Measurements from ENCODE around the gene SH2D4B.

Gene SH2D4B

GRCh38 chr10:80647173-80647833, 109.6 kb downstream of the SH2D4B start:
- no peak for DNase-seq (ENCODE audit: low read depth, low spot score)
- H3K4me1 ChIP-seq (ENCODE audit: insufficient read depth, insufficient read length), result no peaks in the 10 kb centered on the region
- no peak overlapping the region for H3K9ac ChIP-seq (ENCODE audit: insufficient read length, low read depth)
- no peak overlapping the region for H3K4me3 ChIP-seq (ENCODE audit: insufficient read length, low read depth)
- TF ChIP-seq YY1 (IDR thresholded peaks at IDR 0.05; ENCODE audit: insufficient read depth, insufficient read length), result no peak
- H3K9me3 ChIP-seq (ENCODE audit: insufficient read depth, low read length), result no peaks in the 10 kb centered on the region
- H3K36me3 ChIP-seq (ENCODE audit: insufficient read depth, insufficient read length, low read length), result no peaks in the 10 kb centered on the region
- H3K27me3 ChIP-seq (ENCODE audit: insufficient read depth, insufficient read length), result no peaks in the 10 kb centered on the region

DNA sequence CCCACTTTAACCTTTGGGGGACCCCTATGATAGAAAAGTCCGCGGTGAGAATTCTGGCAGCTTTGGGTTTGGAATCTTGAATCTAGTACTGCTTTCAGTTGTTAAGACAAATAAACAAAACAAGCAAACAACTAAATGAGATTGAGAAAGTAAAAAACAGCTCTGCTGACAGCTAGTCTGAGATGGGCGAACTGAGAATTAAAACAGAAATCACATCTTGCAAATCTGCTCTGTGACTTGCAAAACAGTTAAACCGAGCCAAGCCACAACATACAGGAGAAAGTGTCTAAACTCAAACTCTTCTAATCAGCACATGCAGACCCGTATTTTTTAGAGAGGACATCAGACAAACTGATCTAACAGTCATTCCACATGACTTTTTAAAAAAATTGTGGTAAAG, 110.4 kb downstream of the SH2D4B start:
- H3K4me1 ChIP-seq (ENCODE audit: insufficient read depth, insufficient read length), result no peaks in the 10 kb centered on the region
- TF ChIP-seq YY1 (IDR thresholded peaks at IDR 0.05; ENCODE audit: insufficient read depth, insufficient read length), result no peak
- TF ChIP-seq SUZ12 (IDR thresholded peaks at IDR 0.05; ENCODE audit: extremely low read depth, insufficient read depth, insufficient read length), result no peak
- no peak for TF ChIP-seq ZNF274 (IDR thresholded peaks at IDR 0.05; ENCODE audit: low read depth, low read length)
- no peaks in the 10 kb centered on the region for H3K27me3 ChIP-seq (ENCODE audit: insufficient read depth, insufficient read length)

DNA sequence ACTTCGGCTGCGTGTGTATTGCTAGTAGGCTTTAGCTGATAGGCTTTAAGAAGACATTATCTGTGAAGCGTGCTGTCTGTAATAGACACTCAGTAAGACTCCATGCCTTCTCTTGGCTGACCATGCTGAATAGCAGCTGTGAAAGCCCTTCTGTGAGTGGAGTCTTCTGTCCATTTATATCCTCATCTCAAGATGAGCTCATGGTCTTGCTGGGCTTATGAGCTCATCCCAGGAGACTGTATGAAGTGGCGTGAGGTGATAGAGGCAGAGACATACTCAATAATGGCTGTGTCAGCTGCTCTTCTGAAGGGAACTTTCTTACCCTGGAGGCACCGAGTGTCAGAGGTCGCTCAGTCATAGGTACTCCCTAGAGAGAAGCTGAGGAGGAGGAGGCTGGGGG, 111.5 kb downstream of the SH2D4B start:
- H3K4me3 ChIP-seq (ENCODE audit: insufficient read length, low read depth), result no peak overlapping the region
- H3K4me1 ChIP-seq (ENCODE audit: insufficient read depth, insufficient read length), result no peaks in the 10 kb centered on the region
- TF ChIP-seq SUZ12 (IDR thresholded peaks at IDR 0.05; ENCODE audit: extremely low read depth, insufficient read depth, insufficient read length) (no peak), ZNF274 (IDR thresholded peaks at IDR 0.05; ENCODE audit: low read depth, low read length) (no peak), YY1 (IDR thresholded peaks at IDR 0.05; ENCODE audit: insufficient read depth, insufficient read length) (no peak)
- H3K27me3 ChIP-seq (ENCODE audit: insufficient read depth, insufficient read length), result no peaks in the 10 kb centered on the region
- peaks cover 6% of the 10 kb centered on the region; the same call in 1 of the 2 replicates for H3K9me3 ChIP-seq (ENCODE audit: insufficient read depth, low read length)
- H3K36me3 ChIP-seq (ENCODE audit: insufficient read depth, insufficient read length, low read length), result no peaks in the 10 kb centered on the region
- no peak overlapping the region for H3K9ac ChIP-seq (ENCODE audit: insufficient read length, low read depth)
- no peak for DNase-seq (ENCODE audit: low read depth, low spot score)

More for the DNA sequence above, 110.4 kb downstream of the SH2D4B start:
- Histone ChIP-seq H3K36me3 (ENCODE audit: insufficient read depth, insufficient read length, low read length) (no peaks in the 10 kb centered on the region), H3K9me3 (ENCODE audit: insufficient read depth, low read length) (no peaks in the 10 kb centered on the region), H3K4me3 (ENCODE audit: insufficient read length, low read depth) (no peak overlapping the region), H3K9ac (ENCODE audit: insufficient read length, low read depth) (no peak overlapping the region)
- no peak for DNase-seq (ENCODE audit: low read depth, low spot score)

DNA sequence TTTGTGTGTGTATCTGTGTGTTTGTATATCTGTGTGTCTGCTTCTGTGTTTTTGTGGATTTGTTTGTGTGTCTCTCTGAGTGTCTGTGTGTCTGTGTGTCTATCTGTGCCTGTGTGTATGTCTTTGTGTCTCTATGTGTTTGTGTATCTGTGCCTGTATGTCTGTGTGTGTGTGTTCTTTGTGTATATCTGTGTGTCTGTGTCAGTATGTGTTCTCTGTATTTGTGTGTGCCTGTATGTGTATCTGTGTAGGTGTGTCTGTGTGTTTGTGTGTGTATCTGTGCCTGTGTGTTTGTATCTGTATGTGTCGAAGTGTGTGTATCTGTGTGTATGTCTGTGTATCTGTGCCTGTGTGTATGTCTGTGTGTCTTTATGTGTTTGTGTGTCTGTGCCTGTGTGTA, 118.2 kb downstream of the SH2D4B start:
- DNase-seq (ENCODE audit: low read depth, low spot score), result no peak
- no peaks in the 10 kb centered on the region for H3K4me1 ChIP-seq (ENCODE audit: insufficient read depth, insufficient read length)
- peak; percentile 80 for TF ChIP-seq ZNF274 (IDR thresholded peaks at IDR 0.05; ENCODE audit: low read depth, low read length)
- TF ChIP-seq SUZ12 (IDR thresholded peaks at IDR 0.05; ENCODE audit: extremely low read depth, insufficient read depth, insufficient read length), result no peak
- TF ChIP-seq YY1 (IDR thresholded peaks at IDR 0.05; ENCODE audit: insufficient read depth, insufficient read length), result no peak
- H3K27me3 ChIP-seq (ENCODE audit: insufficient read depth, insufficient read length), result no peaks in the 10 kb centered on the region
- peaks cover 37% of the 10 kb centered on the region for H3K9me3 ChIP-seq (ENCODE audit: insufficient read depth, low read length)
- H3K36me3 ChIP-seq (ENCODE audit: insufficient read depth, insufficient read length, low read length), result no peaks in the 10 kb centered on the region
- no peak overlapping the region for H3K4me3 ChIP-seq (ENCODE audit: insufficient read length, low read depth)
- no peak overlapping the region for H3K9ac ChIP-seq (ENCODE audit: insufficient read length, low read depth)

DNA sequence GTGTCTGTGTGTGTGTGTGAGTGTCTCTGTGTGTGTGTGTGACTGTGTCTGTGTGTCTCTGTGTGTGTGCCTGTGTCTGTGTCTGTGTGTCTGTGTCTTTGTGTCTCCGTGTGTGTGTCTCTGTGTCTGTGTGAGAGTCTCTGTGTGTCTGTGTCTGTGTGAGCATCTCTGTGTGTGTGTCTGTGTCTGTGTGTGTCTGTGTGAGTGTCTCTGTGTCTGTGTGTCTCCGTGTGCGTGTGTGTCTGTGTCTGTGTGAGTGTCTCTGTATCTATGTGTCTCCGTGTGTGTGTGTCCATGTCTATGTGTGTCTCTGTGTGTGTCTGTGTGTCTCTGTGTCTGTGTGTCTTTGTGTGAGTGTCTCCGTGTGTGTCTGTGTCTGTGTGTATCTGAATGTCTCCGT, 120.4 kb downstream of the SH2D4B start:
- no peaks in the 10 kb centered on the region for H3K27me3 ChIP-seq (ENCODE audit: insufficient read depth, insufficient read length)
- H3K9me3 ChIP-seq (ENCODE audit: insufficient read depth, low read length), result peaks cover 37% of the 10 kb centered on the region
- TF ChIP-seq SUZ12 (IDR thresholded peaks at IDR 0.05; ENCODE audit: extremely low read depth, insufficient read depth, insufficient read length), result no peak
- H3K4me1 ChIP-seq (ENCODE audit: insufficient read depth, insufficient read length), result no peaks in the 10 kb centered on the region
- H3K9ac ChIP-seq (ENCODE audit: insufficient read length, low read depth), result no peak overlapping the region
- no peaks in the 10 kb centered on the region for H3K36me3 ChIP-seq (ENCODE audit: insufficient read depth, insufficient read length, low read length)
- H3K4me3 ChIP-seq (ENCODE audit: insufficient read length, low read depth), result no peak overlapping the region
- DNase-seq (ENCODE audit: low read depth, low spot score), result no peak

DNA sequence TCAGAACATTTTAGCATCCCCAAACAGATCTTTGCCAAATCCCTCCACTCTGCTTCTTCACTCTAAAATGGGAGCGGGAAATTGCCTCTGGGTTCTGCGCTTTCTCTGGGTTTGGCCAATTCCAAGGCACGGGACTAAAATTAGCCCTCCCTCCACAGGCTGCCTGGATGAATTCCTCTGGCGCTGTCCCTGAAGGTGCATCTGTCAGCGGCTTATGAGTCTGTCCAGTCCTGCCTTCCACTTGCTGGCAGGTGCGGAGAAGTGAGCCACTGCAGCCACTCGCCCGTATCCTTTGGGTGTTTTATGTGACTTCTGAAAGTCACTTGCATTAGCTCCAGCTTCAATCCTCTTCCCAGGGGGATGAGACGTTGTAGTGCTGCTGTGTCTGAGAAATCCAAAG, 121.6 kb downstream of the SH2D4B start:
- Histone ChIP-seq H3K36me3 (ENCODE audit: insufficient read depth, insufficient read length, low read length) (no peaks in the 10 kb centered on the region), H3K4me3 (ENCODE audit: insufficient read length, low read depth) (no peak overlapping the region), H3K9ac (ENCODE audit: insufficient read length, low read depth) (no peak overlapping the region), H3K9me3 (ENCODE audit: insufficient read depth, low read length) (peaks cover 31% of the 10 kb centered on the region), H3K4me1 (ENCODE audit: insufficient read depth, insufficient read length) (no peaks in the 10 kb centered on the region), H3K27me3 (ENCODE audit: insufficient read depth, insufficient read length) (no peaks in the 10 kb centered on the region)
- no peak for DNase-seq (ENCODE audit: low read depth, low spot score)
- TF ChIP-seq SUZ12 (IDR thresholded peaks at IDR 0.05; ENCODE audit: extremely low read depth, insufficient read depth, insufficient read length) (no peak), YY1 (IDR thresholded peaks at IDR 0.05; ENCODE audit: insufficient read depth, insufficient read length) (no peak), ZNF274 (IDR thresholded peaks at IDR 0.05; ENCODE audit: low read depth, low read length) (no peak)

GRCh38 chr10:80660266-80660665, 122.6 kb downstream of the SH2D4B start:
- Histone ChIP-seq H3K4me1 (ENCODE audit: insufficient read depth, insufficient read length) (no peaks in the 10 kb centered on the region), H3K4me3 (ENCODE audit: insufficient read length, low read depth) (no peak overlapping the region), H3K9ac (ENCODE audit: insufficient read length, low read depth) (no peak overlapping the region), H3K9me3 (ENCODE audit: insufficient read depth, low read length) (peaks cover 30% of the 10 kb centered on the region), H3K36me3 (ENCODE audit: insufficient read depth, insufficient read length, low read length) (no peaks in the 10 kb centered on the region), H3K27me3 (ENCODE audit: insufficient read depth, insufficient read length) (no peaks in the 10 kb centered on the region)
- no peak for TF ChIP-seq YY1 (IDR thresholded peaks at IDR 0.05; ENCODE audit: insufficient read depth, insufficient read length)
- TF ChIP-seq ZNF274 (IDR thresholded peaks at IDR 0.05; ENCODE audit: low read depth, low read length), result no peak
- TF ChIP-seq SUZ12 (IDR thresholded peaks at IDR 0.05; ENCODE audit: extremely low read depth, insufficient read depth, insufficient read length), result no peak
- no peak for DNase-seq (ENCODE audit: low read depth, low spot score)
